HG02642 (cell line): ENCODE data around the gene ASB15.

Experiments
- ATAC-seq: cut with Tn5 transposase; IDR thresholded peaks from one replicate; pipeline ENCODE4 v1.9.1; 2021; ENCODE audit warnings: mild to moderate bottlenecking; ENCODE audit not compliant: unreplicated experiment, poor library complexity

Gene ASB15

GRCh38 chr7:123660514-123661354, 59.1 kb downstream of the ASB15 start:
- no peak for ATAC-seq

- ATAC-seq = no peak
These were observed 60.1 kb downstream of the ASB15 start for GRCh38 chr7:123661765-123662164.

GRCh38 chr7:123662293-123662692, 60.7 kb downstream of the ASB15 start:
- ATAC-seq = no peak

GRCh38 chr7:123662755-123663154, 61.1 kb downstream of the ASB15 start:
- no peak for ATAC-seq

GRCh38 chr7:123663200-123663599, 61.6 kb downstream of the ASB15 start:
- ATAC-seq = no peak

GRCh38 chr7:123665157-123665556, 63.5 kb downstream of the ASB15 start:
- ATAC-seq = no peak

GRCh38 chr7:123665896-123666295, 64.3 kb downstream of the ASB15 start:
- ATAC-seq = no peak

- no peak for ATAC-seq
These were observed 64.9 kb downstream of the ASB15 start for GRCh38 chr7:123666492-123666891.

GRCh38 chr7:123669485-123669884, 67.9 kb downstream of the ASB15 start:
- no peak for ATAC-seq

GRCh38 chr7:123673137-123673732, 71.6 kb downstream of the ASB15 start:
- no peak for ATAC-seq

- no peak for ATAC-seq
These were observed 72.3 kb downstream of the ASB15 start for GRCh38 chr7:123673752-123674398.

- ATAC-seq = no peak
These were observed 73.0 kb downstream of the ASB15 start for GRCh38 chr7:123674399-123675180.

- no peak for ATAC-seq
These were observed 73.5 kb downstream of the ASB15 start for GRCh38 chr7:123675181-123675473.

GRCh38 chr7:123677061-123677715, 75.6 kb downstream of the ASB15 start:
- no peak for ATAC-seq

- ATAC-seq = no peak
These were observed 78.0 kb downstream of the ASB15 start for GRCh38 chr7:123679614-123680013.

- no peak for ATAC-seq
These were observed 79.0 kb downstream of the ASB15 start for GRCh38 chr7:123680580-123680979.

GRCh38 chr7:123681561-123681960, 79.9 kb downstream of the ASB15 start:
- ATAC-seq = no peak

- peak; percentile 78 for ATAC-seq
These were observed 81.1 kb downstream of the ASB15 start for GRCh38 chr7:123682690-123683089.

GRCh38 chr7:123687161-123687560, 85.5 kb downstream of the ASB15 start:
- ATAC-seq = no peak

- no peak for ATAC-seq
These were observed 86.1 kb downstream of the ASB15 start for GRCh38 chr7:123687727-123688126.
